ENCODE measurements around the gene ACOXL.
"Not testable (repeated sequence)": the region's sequence is repeated elsewhere in the genome, so short reads cannot be mapped to it uniquely, and the experiment has no call there.

DNA sequence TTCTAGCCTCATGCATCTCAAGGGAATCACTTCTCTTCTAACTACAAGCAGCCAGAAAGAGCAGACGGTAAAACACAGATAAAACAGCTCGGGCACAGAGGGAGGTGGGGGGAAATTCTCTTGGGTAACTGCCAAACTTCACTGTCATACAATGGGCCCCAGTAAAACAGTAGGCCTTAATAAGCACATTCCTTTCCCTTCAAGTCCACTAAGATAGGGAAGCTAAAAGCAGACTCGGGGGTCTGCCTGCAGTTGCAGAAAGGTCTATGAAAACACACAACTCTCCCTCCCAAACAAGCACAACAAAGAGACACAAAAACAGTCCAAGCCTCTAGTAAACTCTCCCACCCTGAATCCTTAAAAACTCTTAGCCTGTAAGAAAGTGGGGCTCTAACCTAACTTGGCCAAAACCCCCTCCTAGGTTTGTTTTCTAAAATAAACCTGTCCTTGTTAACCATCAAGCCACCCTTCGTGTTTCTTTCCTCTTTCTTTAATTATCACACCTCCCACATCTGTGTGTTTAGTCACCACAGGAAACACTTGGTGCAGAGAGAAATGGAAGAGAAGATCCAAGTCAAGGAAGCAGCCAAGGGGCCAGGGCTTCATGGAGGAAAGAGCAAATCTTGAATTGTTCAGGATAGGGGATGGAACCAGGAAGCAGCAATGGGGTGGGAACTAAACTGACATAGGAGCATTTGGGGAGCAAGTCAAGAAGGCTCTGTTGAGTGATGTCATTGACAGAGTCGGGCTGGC lies 37.1 kb upstream of the ACOXL start:
- not testable (repeated sequence) for TF ChIP-seq ZNF394 (tag by site-specific recombination; IDR thresholded peaks at IDR 0.05; ENCODE audit: borderline replicate concordance); ZNF585B (tag by site-specific recombination; IDR thresholded peaks at IDR 0.05); KLF8 (tag by site-specific recombination; IDR thresholded peaks at IDR 0.05); ZNF518A (tag by site-specific recombination; conservative IDR thresholded peaks at IDR 0.05; ENCODE audit: low read depth); ZFP37 (tag by site-specific recombination; IDR thresholded peaks at IDR 0.05); ZNF701 (tag by site-specific recombination; IDR thresholded peaks at IDR 0.05); KLF1 (tag by site-specific recombination; IDR thresholded peaks at IDR 0.05); ZNF266 (tag by site-specific recombination; IDR thresholded peaks at IDR 0.05; ENCODE audit: low read depth)
- TF ChIP-seq, protein P1, sequence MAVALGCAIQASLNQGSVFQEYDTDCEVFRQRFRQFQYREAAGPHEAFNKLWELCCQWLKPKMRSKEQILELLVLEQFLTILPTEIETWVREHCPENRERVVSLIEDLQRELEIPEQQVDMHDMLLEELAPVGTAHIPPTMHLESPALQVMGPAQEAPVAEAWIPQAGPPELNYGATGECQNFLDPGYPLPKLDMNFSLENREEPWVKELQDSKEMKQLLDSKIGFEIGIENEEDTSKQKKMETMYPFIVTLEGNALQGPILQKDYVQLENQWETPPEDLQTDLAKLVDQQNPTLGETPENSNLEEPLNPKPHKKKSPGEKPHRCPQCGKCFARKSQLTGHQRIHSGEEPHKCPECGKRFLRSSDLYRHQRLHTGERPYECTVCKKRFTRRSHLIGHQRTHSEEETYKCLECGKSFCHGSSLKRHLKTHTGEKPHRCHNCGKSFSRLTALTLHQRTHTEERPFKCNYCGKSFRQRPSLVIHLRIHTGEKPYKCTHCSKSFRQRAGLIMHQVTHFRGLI (tag by site-specific recombination; IDR thresholded peaks at IDR 0.05) = not testable (repeated sequence)
- TF ChIP-seq, protein P2, sequence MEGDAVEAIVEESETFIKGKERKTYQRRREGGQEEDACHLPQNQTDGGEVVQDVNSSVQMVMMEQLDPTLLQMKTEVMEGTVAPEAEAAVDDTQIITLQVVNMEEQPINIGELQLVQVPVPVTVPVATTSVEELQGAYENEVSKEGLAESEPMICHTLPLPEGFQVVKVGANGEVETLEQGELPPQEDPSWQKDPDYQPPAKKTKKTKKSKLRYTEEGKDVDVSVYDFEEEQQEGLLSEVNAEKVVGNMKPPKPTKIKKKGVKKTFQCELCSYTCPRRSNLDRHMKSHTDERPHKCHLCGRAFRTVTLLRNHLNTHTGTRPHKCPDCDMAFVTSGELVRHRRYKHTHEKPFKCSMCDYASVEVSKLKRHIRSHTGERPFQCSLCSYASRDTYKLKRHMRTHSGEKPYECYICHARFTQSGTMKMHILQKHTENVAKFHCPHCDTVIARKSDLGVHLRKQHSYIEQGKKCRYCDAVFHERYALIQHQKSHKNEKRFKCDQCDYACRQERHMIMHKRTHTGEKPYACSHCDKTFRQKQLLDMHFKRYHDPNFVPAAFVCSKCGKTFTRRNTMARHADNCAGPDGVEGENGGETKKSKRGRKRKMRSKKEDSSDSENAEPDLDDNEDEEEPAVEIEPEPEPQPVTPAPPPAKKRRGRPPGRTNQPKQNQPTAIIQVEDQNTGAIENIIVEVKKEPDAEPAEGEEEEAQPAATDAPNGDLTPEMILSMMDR (tag by site-specific recombination; IDR thresholded peaks at IDR 0.05) = not testable (repeated sequence)
- TF ChIP-seq ZNF398 (tag by site-specific recombination; IDR thresholded peaks at IDR 0.05) = 0 out of 2 replicates have a peak, but pooled peaks have one; percentile 12
- TF ChIP-seq, protein P3, sequence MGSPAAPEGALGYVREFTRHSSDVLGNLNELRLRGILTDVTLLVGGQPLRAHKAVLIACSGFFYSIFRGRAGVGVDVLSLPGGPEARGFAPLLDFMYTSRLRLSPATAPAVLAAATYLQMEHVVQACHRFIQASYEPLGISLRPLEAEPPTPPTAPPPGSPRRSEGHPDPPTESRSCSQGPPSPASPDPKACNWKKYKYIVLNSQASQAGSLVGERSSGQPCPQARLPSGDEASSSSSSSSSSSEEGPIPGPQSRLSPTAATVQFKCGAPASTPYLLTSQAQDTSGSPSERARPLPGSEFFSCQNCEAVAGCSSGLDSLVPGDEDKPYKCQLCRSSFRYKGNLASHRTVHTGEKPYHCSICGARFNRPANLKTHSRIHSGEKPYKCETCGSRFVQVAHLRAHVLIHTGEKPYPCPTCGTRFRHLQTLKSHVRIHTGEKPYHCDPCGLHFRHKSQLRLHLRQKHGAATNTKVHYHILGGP (tag by site-specific recombination; IDR thresholded peaks at IDR 0.05) = not testable (repeated sequence)

Measured in HEK293 (cell line).